B cell (primary cell): Measurements from ENCODE around the gene FURIN. TPM values are rescaled to one million over a fixed set of nuclear protein-coding genes. Genes with fewer than 3 reads are reported as not detected.
"Not testable (repeated sequence)": the region's sequence is repeated elsewhere in the genome, so short reads cannot be mapped to it uniquely, and the experiment has no call there.

Experiments used
- ATAC-seq: fragments of 200-7000 bp; cut with Tn5 transposase; one replicate; pipeline ENCODE4 v1.10.0; 2021; ENCODE audit warnings: low read depth, mild to moderate bottlenecking, moderate number of reproducible peaks, moderate library complexity
- CTCF ChIA-PET: fragments of 350-600 bp; sonication (Branson Sonifier 250); formaldehyde crosslinking; loops from one replicate; lab custom pipeline; 2021; ENCODE audit warnings: antibody characterized with exemption, inconsistent platforms; lab: Charles Lee
- POLR2A ChIA-PET: fragments of 350-600 bp; sonication (Branson Sonifier 250); formaldehyde crosslinking; loops from one replicate; lab custom pipeline; 2021; ENCODE audit warnings: antibody characterized with exemption; lab: Charles Lee
- DNase-seq: peaks from one replicate; pipeline ENCODE4 v3.0.0; 2013
- H2AFZ ChIP-seq: 2 replicates; pipeline ENCODE4 v1.6.1; 2012; ENCODE audit warnings: mild to moderate bottlenecking, low read depth, low read length; ENCODE audit not compliant: insufficient read depth, poor library complexity, severe bottlenecking
- H3K27ac ChIP-seq, 2 donors: 1 replicate in 1 of 2; 2 replicates in 1 of 2; pipeline ENCODE4 v1.5.1; 2012 to 2013; ENCODE audit warnings: low read length in 2 of 2, mild to moderate bottlenecking in 2 of 2, moderate library complexity in 1 of 2
- H3K27me3 ChIP-seq, 4 experiments: fragments of 200-600 bp in 1 of 4; sonication (generic) in 1 of 4; replicated peaks in 1 of 4; 1 replicate in 2 of 4; 2 replicates in 2 of 4; pipeline versions ENCODE4 v1.6.1 to v1.7.0; 2013 to 2016; ENCODE audit warnings: low read length in 3 of 4, mild to moderate bottlenecking in 2 of 4, mixed read lengths in 1 of 4, moderate library complexity in 1 of 4; ENCODE audit not compliant: insufficient read depth in 4 of 4, control insufficient read depth in 3 of 4; ENCODE audit errors: control extremely low read depth in 1 of 4
- H3K36me3 ChIP-seq, 2 experiments: replicated peaks in 1 of 2; 1 replicate in 1 of 2; 2 replicates in 1 of 2; pipeline versions ENCODE4 v1.6.1 to v1.7.1; 2013; ENCODE audit warnings: low read length in 1 of 2; ENCODE audit not compliant: insufficient read depth in 2 of 2, control insufficient read depth in 1 of 2; ENCODE audit errors: control extremely low read depth in 1 of 2, extremely low read depth in 1 of 2
- H3K4me1 ChIP-seq, 2 donors: fragments of 200-600 bp in 1 of 2; sonication (generic) in 1 of 2; 1 replicate in 1 of 2; 2 replicates in 1 of 2; pipeline versions ENCODE4 v1.5.1 to v1.6.1; 2013 to 2017; ENCODE audit warnings: low read length in 2 of 2; ENCODE audit not compliant: control insufficient read depth in 2 of 2, insufficient read depth in 2 of 2
- H3K4me2 ChIP-seq: replicated peaks from 2 replicates; pipeline ENCODE3; 2012; ENCODE audit warnings: mild to moderate bottlenecking, low read depth, low read length; ENCODE audit not compliant: poor library complexity, severe bottlenecking
- H3K4me3 ChIP-seq, 5 experiments: fragments of 200-600 bp in 1 of 5; sonication (generic) in 1 of 5; 1 replicate in 3 of 5; 2 replicates in 2 of 5; pipeline versions ENCODE4 v1.5.1 to v1.7.0; 2011 to 2016; ENCODE audit warnings: low read length in 4 of 5, mild to moderate bottlenecking in 4 of 5, low read depth in 2 of 5, control low read depth in 1 of 5, moderate library complexity in 1 of 5; ENCODE audit not compliant: insufficient read depth in 1 of 5; ENCODE audit errors: control extremely low read depth in 1 of 5, extremely low read depth in 1 of 5
- H3K79me2 ChIP-seq: fragments of 200-600 bp; sonication (generic); one replicate; pipeline ENCODE4 v1.6.0; 2016; ENCODE audit warnings: low read length; ENCODE audit not compliant: control insufficient read depth, insufficient read depth
- H3K9ac ChIP-seq: fragments of 200-600 bp; sonication (generic); 2 replicates; pipeline ENCODE4 v1.6.1; 2017; ENCODE audit warnings: mild to moderate bottlenecking, low read length, moderate library complexity
- H3K9me3 ChIP-seq, 3 donors: one replicate each; pipeline versions ENCODE4 v1.6.1 to v1.7.1; 2013; ENCODE audit warnings: low read length in 2 of 3; ENCODE audit not compliant: control insufficient read depth in 2 of 3, insufficient read depth in 1 of 3; ENCODE audit errors: control extremely low read depth in 1 of 3
- H4K20me1 ChIP-seq: 2 replicates; pipeline ENCODE4 v1.6.0; 2012; ENCODE audit warnings: mild to moderate bottlenecking, low read length; ENCODE audit not compliant: insufficient read depth, control insufficient read depth, poor library complexity, severe bottlenecking
- H3K27ac Mint-ChIP-seq: one replicate; pipeline ENCODE4 v1.8.0; 2021; ENCODE audit warnings: mixed read lengths
- H3K27me3 Mint-ChIP-seq: one replicate; pipeline ENCODE4 v1.8.0; 2021; ENCODE audit warnings: mixed read lengths
- H3K4me1 Mint-ChIP-seq: one replicate; pipeline ENCODE4 v1.8.0; 2021; ENCODE audit warnings: mixed read lengths
- H3K4me3 Mint-ChIP-seq: one replicate; pipeline ENCODE4 v1.8.0; 2021; ENCODE audit warnings: mixed read lengths
- H3K9me3 Mint-ChIP-seq: one replicate; pipeline ENCODE4 v1.8.0; 2022; ENCODE audit warnings: mixed read lengths; ENCODE audit not compliant: insufficient read depth
- EZH2 ChIP-seq: IDR thresholded peaks from 2 replicates; pipeline ENCODE4 v1.6.1; 2012; ENCODE audit warnings: borderline replicate concordance, low read depth, mild to moderate bottlenecking, moderate library complexity, low read length; ENCODE audit not compliant: insufficient read depth, poor library complexity, severe bottlenecking
- WGBS: methylation state at CpG from one replicate; pipeline ENCODE4 v1.1.5; 2013; ENCODE audit warnings: missing lambda C conversion rate; ENCODE audit not compliant: insufficient coverage; 5-methylcytosine and 5-hydroxymethylcytosine counted together
- intact Hi-C: fragments of 100-400 bp; cut with micrococcal nuclease; formaldehyde crosslinking; loops from one replicate; pipeline ENCODE4 v1.10.0; 2022
- polyA plus RNA-seq: library from polyadenylated mRNA; depleted of rRNA; stranded (reverse); fragments of >200 nt; gene quantifications from 2 replicates; pipeline ENCODE4 v1.2.3, GENCODE V29; 2012
- total RNA-seq, 2 donors: library from RNA; stranded (reverse); fragments of 120-200 nt in 1 of 2; gene quantifications; 1 replicate in 1 of 2; 2 replicates in 1 of 2; pipeline versions ENCODE4 v1.2.3 to v1.2.4, GENCODE V29; 2013 to 2022
- TF ChIP-seq, protein P1 (sequence below): fragments of 200-600 bp; IDR thresholded peaks from one replicate; pipeline ENCODE4 v1.8.0; 2022; ENCODE audit warnings: antibody characterized with exemption, mild to moderate bottlenecking

Gene FURIN
- total and polyA plus RNA-seq, 2 donors (not counting 1 experiment from before 2014, with no cell fraction given) = 31.6 to 66.7 TPM

DNA sequence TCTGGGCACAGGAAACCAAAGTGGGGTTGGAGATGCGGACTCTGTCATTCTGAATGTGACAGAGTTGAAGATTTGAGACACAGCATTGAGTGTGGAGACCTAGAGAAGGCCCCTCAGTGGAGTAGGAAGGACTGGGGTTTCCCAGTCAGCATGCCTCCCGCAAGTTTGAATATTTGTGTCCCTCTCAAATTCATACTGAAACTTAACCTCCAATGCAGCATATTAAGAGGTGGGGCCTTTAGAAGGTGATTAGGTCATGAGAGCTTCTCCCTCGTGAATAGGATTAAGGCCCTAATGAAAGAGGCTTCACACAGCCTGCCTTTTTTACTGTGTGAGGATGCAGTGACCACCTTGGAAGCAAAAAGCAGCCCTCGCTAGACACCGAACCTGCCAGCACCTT lies 56.0 kb downstream of the FURIN start:
- Histone ChIP-seq H3K27ac (no peak overlapping the region), H4K20me1 (no peaks in the 10 kb centered on the region), H3K4me3 (no peak overlapping the region), H3K9me3 (no peaks in the 10 kb centered on the region), H3K4me1 (peaks cover 3% of the 10 kb centered on the region in 2 donors), H3K9ac (no peak overlapping the region), H3K27me3 (no peaks in the 10 kb centered on the region), H3K36me3 (peaks cover 5 to 20% of the 10 kb centered on the region in 2 experiments), H3K79me2 (no peaks in the 10 kb centered on the region), H3K4me2 (no peak overlapping the region), H2AFZ (no peak overlapping the region)
- Mint-ChIP-seq H3K27ac (no peak overlapping the region), H3K4me1 (peaks cover 5% of the 10 kb centered on the region), H3K9me3 (no peaks in the 10 kb centered on the region), H3K4me3 (no peak overlapping the region), H3K27me3 (no peaks in the 10 kb centered on the region)
- ATAC-seq (no peak), DNase-seq (no peak)
- intact Hi-C loops = no loop called here
- 74% methylated on average over 2 of the region's 5 CpGs for WGBS
- CTCF ChIA-PET = interaction anchor here (4.6 kb wide), 1 partner anchor 8 kb away, joined by 40 read pairs; the partner anchor contains the start of genes HDDC3 and UNC45A
- POLR2A ChIA-PET = interaction anchor here (0.7 kb wide), 1 partner anchor 30 kb away, joined by 4 read pairs; no protein-coding TSS in a partner anchor
- no peak for TF ChIP-seq EZH2
- TF ChIP-seq, protein P1, sequence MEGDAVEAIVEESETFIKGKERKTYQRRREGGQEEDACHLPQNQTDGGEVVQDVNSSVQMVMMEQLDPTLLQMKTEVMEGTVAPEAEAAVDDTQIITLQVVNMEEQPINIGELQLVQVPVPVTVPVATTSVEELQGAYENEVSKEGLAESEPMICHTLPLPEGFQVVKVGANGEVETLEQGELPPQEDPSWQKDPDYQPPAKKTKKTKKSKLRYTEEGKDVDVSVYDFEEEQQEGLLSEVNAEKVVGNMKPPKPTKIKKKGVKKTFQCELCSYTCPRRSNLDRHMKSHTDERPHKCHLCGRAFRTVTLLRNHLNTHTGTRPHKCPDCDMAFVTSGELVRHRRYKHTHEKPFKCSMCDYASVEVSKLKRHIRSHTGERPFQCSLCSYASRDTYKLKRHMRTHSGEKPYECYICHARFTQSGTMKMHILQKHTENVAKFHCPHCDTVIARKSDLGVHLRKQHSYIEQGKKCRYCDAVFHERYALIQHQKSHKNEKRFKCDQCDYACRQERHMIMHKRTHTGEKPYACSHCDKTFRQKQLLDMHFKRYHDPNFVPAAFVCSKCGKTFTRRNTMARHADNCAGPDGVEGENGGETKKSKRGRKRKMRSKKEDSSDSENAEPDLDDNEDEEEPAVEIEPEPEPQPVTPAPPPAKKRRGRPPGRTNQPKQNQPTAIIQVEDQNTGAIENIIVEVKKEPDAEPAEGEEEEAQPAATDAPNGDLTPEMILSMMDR = no peak

DNA sequence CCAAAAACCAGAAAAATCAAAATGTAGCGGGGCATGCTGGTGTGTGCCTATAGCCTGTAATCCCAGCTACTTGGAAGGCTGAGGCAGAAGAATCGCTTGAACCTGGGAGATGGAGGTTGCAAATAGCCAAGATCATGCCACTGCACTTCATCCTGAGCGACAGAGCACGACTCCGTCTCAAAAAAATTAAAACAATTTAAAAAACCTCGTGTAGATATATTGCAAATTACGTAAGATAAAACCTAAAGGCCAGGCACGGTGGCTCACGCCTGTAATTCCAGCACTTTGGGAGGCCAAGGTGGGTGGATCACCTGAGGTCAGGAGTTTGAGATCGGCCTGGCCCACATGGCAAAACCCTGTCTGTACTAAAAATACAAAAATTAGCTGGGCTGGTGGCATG lies 58.4 kb downstream of the FURIN start:
- H4K20me1 ChIP-seq, H3K27me3 Mint-ChIP-seq, H3K36me3 ChIP-seq, H3K4me3 ChIP-seq, H3K79me2 ChIP-seq, H2AFZ ChIP-seq, H3K9ac ChIP-seq, H3K9me3 Mint-ChIP-seq, H3K9me3 ChIP-seq, DNase-seq, H3K27ac ChIP-seq, ATAC-seq, intact Hi-C loops, POLR2A ChIA-PET, H3K4me3 Mint-ChIP-seq, H3K4me2 ChIP-seq, H3K27me3 ChIP-seq, H3K27ac Mint-ChIP-seq: not testable (repeated sequence)
- CTCF ChIA-PET = interaction anchor here (1.0 to 1.4 kb wide), 3 partner anchors 8 to 41 kb away, joined by 3 to 6 read pairs (median 5); partner anchors contain the start of gene UNC45A
- peaks cover 19 to 24% of the 10 kb centered on the region in 2 donors for H3K4me1 ChIP-seq
- H3K4me1 Mint-ChIP-seq = peaks cover 23% of the 10 kb centered on the region
- 100% methylated on average over 4 of the region's 10 CpGs for WGBS

DNA sequence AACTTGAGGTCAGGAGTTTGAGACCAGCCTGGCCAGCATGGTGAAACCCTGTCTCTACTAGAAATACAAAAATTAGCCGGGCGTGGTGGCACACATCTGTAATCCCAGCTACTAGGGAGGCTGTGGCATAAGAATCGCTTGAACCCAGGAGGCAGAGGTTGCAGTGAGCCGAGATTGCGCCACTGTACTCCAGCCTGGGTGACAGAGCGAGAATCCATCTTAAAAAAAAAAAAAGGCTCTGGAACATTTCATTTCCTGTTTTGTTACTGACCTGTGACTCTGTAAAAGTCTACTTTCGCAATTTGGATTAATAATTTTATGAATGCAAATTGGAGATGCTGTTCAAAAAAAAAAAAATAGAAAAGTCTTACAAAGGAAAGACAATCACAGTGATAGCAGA lies 59.7 kb downstream of the FURIN start:
- H3K27ac ChIP-seq, POLR2A ChIA-PET, H2AFZ ChIP-seq, H3K4me3 ChIP-seq, H3K79me2 ChIP-seq, H4K20me1 ChIP-seq, H3K9me3 ChIP-seq, H3K27me3 Mint-ChIP-seq, H3K4me2 ChIP-seq, H3K27ac Mint-ChIP-seq, H3K27me3 ChIP-seq, ATAC-seq, H3K9ac ChIP-seq, H3K9me3 Mint-ChIP-seq, intact Hi-C loops, H3K36me3 ChIP-seq, DNase-seq: not testable (repeated sequence)
- 98% methylated on average over 6 of the region's 7 CpGs for WGBS
- H3K4me1 ChIP-seq = peaks cover 24 to 35% of the 10 kb centered on the region in 2 donors
- CTCF ChIA-PET = interaction anchor here (0.7 to 2.0 kb wide), 3 partner anchors 42 to 441 kb away, joined by 3 to 12 read pairs (median 4); no protein-coding TSS in a partner anchor
- H3K4me1 Mint-ChIP-seq = peaks cover 29% of the 10 kb centered on the region
- peak overlapping the region; percentile 35 for H3K4me3 Mint-ChIP-seq
